ENCODE results near the gene RHOV. TPM values are rescaled to one million over a fixed set of nuclear protein-coding genes. Genes with fewer than 3 reads are reported as not detected.

RHOV gene
- polyA plus RNA-seq, 1 donor (not counting 4 experiments of a cell fraction or from before 2014, with no cell fraction given): 7.1 TPM

GRCh38 chr15:40906991-40907802 is 33.2 kb upstream of the RHOV start:
- peaks cover 2% of the 10 kb centered on the region for H3K79me2 ChIP-seq (ENCODE audit: control insufficient read depth, insufficient read depth, low read length)
- H3K36me3 ChIP-seq (ENCODE audit: control insufficient read depth in 2 of 2, extremely low read depth in 1 of 2, insufficient read depth in 2 of 2, low read length in 2 of 2): peaks cover 10 to 14% of the 10 kb centered on the region in 2 experiments
- H4K20me1 ChIP-seq (ENCODE audit: control insufficient read depth, extremely low read depth, insufficient read depth, low read length): no peaks in the 10 kb centered on the region
- H3K4me2 ChIP-seq (ENCODE audit: control insufficient read depth, extremely low read depth, insufficient read depth, low read depth, low read length): peak overlapping the region; percentile 69
- H3K9ac ChIP-seq (ENCODE audit: control insufficient read depth, extremely low read depth, insufficient read depth, low read length): peak overlapping the region; percentile 42
- H3K9me1 ChIP-seq (ENCODE audit: control insufficient read depth, extremely low read depth, insufficient read depth, low read length): peaks cover 4% of the 10 kb centered on the region
- FAIRE-seq (no peak), DNase-seq (ENCODE audit: low read depth, low spot score) (no peak)
- H3K4me3 ChIP-seq (ENCODE audit: control insufficient read depth in 2 of 3, extremely low read depth in 1 of 3, insufficient read depth in 2 of 3, low read depth in 1 of 3, low read length in 3 of 3): peak overlapping the region in 1 of 3 experiments; percentile 46
- no peak overlapping the region for H2AFZ ChIP-seq (ENCODE audit: control insufficient read depth, low read length)
- TF ChIP-seq CTCF (optimal IDR thresholded peaks at IDR 0.05 in 1 of 3, IDR thresholded peaks at IDR 0.05 in 1 of 3, conservative IDR thresholded peaks at IDR 0.05 in 1 of 3; ENCODE audit: extremely low read depth in 1 of 3, insufficient read depth in 2 of 3, low read length in 3 of 3): no peak
- no peak for TF ChIP-seq EZH2 (IDR thresholded peaks at IDR 0.05; ENCODE audit: low read length)
- peaks cover 28% of the 10 kb centered on the region for H3K4me1 ChIP-seq (ENCODE audit: control insufficient read depth, extremely low read depth, insufficient read depth, low read length)
- H3K9me3 ChIP-seq (ENCODE audit: control insufficient read depth, low read depth, low read length): no peaks in the 10 kb centered on the region
- no peak overlapping the region for H3K27ac ChIP-seq (ENCODE audit: control insufficient read depth, insufficient read depth, low read length)
- dilution Hi-C loops (cut with MboI; ENCODE audit: extremely low pct_ligation_motif_present, low sequenced_read_pairs): loop anchor here (25.0 kb wide), 1 partner anchor 105 kb away; no protein-coding TSS in a partner anchor
- H3K27me3 ChIP-seq (ENCODE audit: control insufficient read depth, extremely low read depth, insufficient read depth, low read length): no peaks in the 10 kb centered on the region

- Histone ChIP-seq H3K27ac (ENCODE audit: control insufficient read depth, insufficient read depth, low read length) (no peak overlapping the region), H3K79me2 (ENCODE audit: control insufficient read depth, insufficient read depth, low read length) (peaks cover 2% of the 10 kb centered on the region), H3K4me3 (ENCODE audit: control insufficient read depth in 2 of 3, extremely low read depth in 1 of 3, insufficient read depth in 2 of 3, low read depth in 1 of 3, low read length in 3 of 3) (peak overlapping the region in 1 of 3 experiments; percentile 46), H3K36me3 (ENCODE audit: control insufficient read depth in 2 of 2, extremely low read depth in 1 of 2, insufficient read depth in 2 of 2, low read length in 2 of 2) (peaks cover 10 to 14% of the 10 kb centered on the region in 2 experiments), H4K20me1 (ENCODE audit: control insufficient read depth, extremely low read depth, insufficient read depth, low read length) (no peaks in the 10 kb centered on the region), H2AFZ (ENCODE audit: control insufficient read depth, low read length) (no peak overlapping the region), H3K9me3 (ENCODE audit: control insufficient read depth, low read depth, low read length) (no peaks in the 10 kb centered on the region), H3K4me1 (ENCODE audit: control insufficient read depth, extremely low read depth, insufficient read depth, low read length) (peaks cover 28% of the 10 kb centered on the region), H3K4me2 (ENCODE audit: control insufficient read depth, extremely low read depth, insufficient read depth, low read depth, low read length) (peak overlapping the region; percentile 69), H3K9ac (ENCODE audit: control insufficient read depth, extremely low read depth, insufficient read depth, low read length) (peak overlapping the region; percentile 42), H3K9me1 (ENCODE audit: control insufficient read depth, extremely low read depth, insufficient read depth, low read length) (peaks cover 4% of the 10 kb centered on the region), H3K27me3 (ENCODE audit: control insufficient read depth, extremely low read depth, insufficient read depth, low read length) (no peaks in the 10 kb centered on the region)
- dilution Hi-C loops (cut with MboI; ENCODE audit: extremely low pct_ligation_motif_present, low sequenced_read_pairs): loop anchor here (25.0 kb wide), 1 partner anchor 106 kb away; no protein-coding TSS in a partner anchor
- DNase-seq (ENCODE audit: low read depth, low spot score): peak; percentile 36
- TF ChIP-seq CTCF (optimal IDR thresholded peaks at IDR 0.05 in 1 of 3, IDR thresholded peaks at IDR 0.05 in 1 of 3, conservative IDR thresholded peaks at IDR 0.05 in 1 of 3; ENCODE audit: extremely low read depth in 1 of 3, insufficient read depth in 2 of 3, low read length in 3 of 3) (peak; percentile 48 to 73 (median 64)), EZH2 (IDR thresholded peaks at IDR 0.05; ENCODE audit: low read length) (no peak)
- peak; percentile 67 for FAIRE-seq
Measured at GRCh38 chr15:40906091-40906990, 32.3 kb upstream of the RHOV start.

Data from keratinocyte (primary cell).